MM.1S (cell line): ENCODE measurements around the gene EPN3.

Source experiments
- DNase-seq: peaks from one replicate; pipeline ENCODE4 v3.0.0-alpha.2; 2015
- H2AFZ ChIP-seq: fragments of 300-600 bp; sonication (generic); 2 replicates; pipeline ENCODE4 v1.6.0; 2016; ENCODE audit warnings: antibody characterized with exemption, low read length
- H3F3A ChIP-seq: fragments of 300-600 bp; sonication (generic); 2 replicates; pipeline ENCODE4 v1.6.1; 2016; ENCODE audit warnings: mild to moderate bottlenecking, antibody characterized with exemption, low read length, moderate library complexity, mixed read lengths; ENCODE audit not compliant: insufficient read depth
- H3K27ac ChIP-seq: fragments of 300-600 bp; sonication (generic); 2 replicates; pipeline ENCODE4 v1.5.1; 2016; ENCODE audit warnings: mild to moderate bottlenecking, low read length
- H3K27me3 ChIP-seq: fragments of 300-600 bp; sonication (generic); replicated peaks from 2 replicates; pipeline ENCODE4 v1.6.0; 2016; ENCODE audit warnings: low read length; ENCODE audit not compliant: insufficient read depth
- H3K36me3 ChIP-seq: fragments of 300-600 bp; sonication (generic); replicated peaks from 2 replicates; pipeline ENCODE4 v1.6.1; 2016; ENCODE audit warnings: mild to moderate bottlenecking, low read length, mixed read lengths; ENCODE audit not compliant: insufficient read depth
- H3K4me1 ChIP-seq: fragments of 300-600 bp; sonication (generic); 2 replicates; pipeline ENCODE4 v1.6.1; 2016; ENCODE audit warnings: low read length, mixed read lengths
- H3K4me2 ChIP-seq: fragments of 300-600 bp; sonication (generic); 2 replicates; pipeline ENCODE4 v1.6.0; 2016; ENCODE audit warnings: low read depth, low read length
- H3K4me3 ChIP-seq: fragments of 300-600 bp; sonication (generic); 2 replicates; pipeline ENCODE4 v1.5.1; 2016; ENCODE audit warnings: low read length, mixed read lengths
- H3K79me2 ChIP-seq: fragments of 300-600 bp; sonication (generic); 2 replicates; pipeline ENCODE4 v1.6.1; 2016; ENCODE audit warnings: mixed run types, low read length, mixed read lengths
- H3K9ac ChIP-seq: fragments of 300-600 bp; sonication (generic); 2 replicates; pipeline ENCODE4 v1.6.1; 2016; ENCODE audit warnings: low read length, mixed read lengths
- H3K9me2 ChIP-seq: fragments of 300-600 bp; sonication (generic); replicated peaks from 2 replicates; pipeline ENCODE4 v1.6.1; 2016; ENCODE audit warnings: mild to moderate bottlenecking, low read length, mixed read lengths; ENCODE audit not compliant: insufficient read depth
- H3K9me3 ChIP-seq: fragments of 300-600 bp; sonication (generic); replicated peaks from 2 replicates; pipeline ENCODE4 v1.6.1; 2016; ENCODE audit warnings: mild to moderate bottlenecking, low read length, mixed read lengths; ENCODE audit not compliant: insufficient read depth
- H4K20me1 ChIP-seq: fragments of 300-600 bp; sonication (generic); 2 replicates; pipeline ENCODE4 v1.6.1; 2016; ENCODE audit warnings: mild to moderate bottlenecking, low read length, moderate library complexity, mixed read lengths; ENCODE audit not compliant: insufficient read depth
- EZH2 ChIP-seq: fragments of 300-600 bp; sonication (generic); optimal IDR thresholded peaks from 2 replicates; pipeline ENCODE3; 2017; ENCODE audit warnings: low read depth, mild to moderate bottlenecking, antibody characterized with exemption, low read length, mixed read lengths
- EZH2phosphoT487 ChIP-seq: fragments of 300-600 bp; sonication (generic); IDR thresholded peaks from 2 replicates; pipeline ENCODE4 v1.6.1; 2018; ENCODE audit warnings: antibody characterized with exemption, low read length
- TF ChIP-seq, protein P1 (sequence below): fragments of 300-600 bp; sonication (generic); IDR thresholded peaks from 2 replicates; pipeline ENCODE4 v1.5.1; 2016; ENCODE audit warnings: antibody characterized with exemption, low read length, mixed read lengths

The EPN3 gene

GRCh38 chr17:50545311-50545710, 12.8 kb downstream of the EPN3 start:
- Histone ChIP-seq H3F3A (no peaks in the 10 kb centered on the region), H3K27ac (no peak overlapping the region), H3K36me3 (no peaks in the 10 kb centered on the region), H3K9me3 (no peaks in the 10 kb centered on the region), H3K4me2 (no peak overlapping the region), H2AFZ (no peak overlapping the region), H3K27me3 (no peaks in the 10 kb centered on the region; the same call in 1 of the 2 replicates), H3K79me2 (no peaks in the 10 kb centered on the region), H4K20me1 (no peaks in the 10 kb centered on the region), H3K9me2 (no peaks in the 10 kb centered on the region), H3K9ac (no peak overlapping the region), H3K4me1 (peaks cover 13% of the 10 kb centered on the region), H3K4me3 (no peak overlapping the region)
- no peak for TF ChIP-seq EZH2phosphoT487
- TF ChIP-seq, protein P1, sequence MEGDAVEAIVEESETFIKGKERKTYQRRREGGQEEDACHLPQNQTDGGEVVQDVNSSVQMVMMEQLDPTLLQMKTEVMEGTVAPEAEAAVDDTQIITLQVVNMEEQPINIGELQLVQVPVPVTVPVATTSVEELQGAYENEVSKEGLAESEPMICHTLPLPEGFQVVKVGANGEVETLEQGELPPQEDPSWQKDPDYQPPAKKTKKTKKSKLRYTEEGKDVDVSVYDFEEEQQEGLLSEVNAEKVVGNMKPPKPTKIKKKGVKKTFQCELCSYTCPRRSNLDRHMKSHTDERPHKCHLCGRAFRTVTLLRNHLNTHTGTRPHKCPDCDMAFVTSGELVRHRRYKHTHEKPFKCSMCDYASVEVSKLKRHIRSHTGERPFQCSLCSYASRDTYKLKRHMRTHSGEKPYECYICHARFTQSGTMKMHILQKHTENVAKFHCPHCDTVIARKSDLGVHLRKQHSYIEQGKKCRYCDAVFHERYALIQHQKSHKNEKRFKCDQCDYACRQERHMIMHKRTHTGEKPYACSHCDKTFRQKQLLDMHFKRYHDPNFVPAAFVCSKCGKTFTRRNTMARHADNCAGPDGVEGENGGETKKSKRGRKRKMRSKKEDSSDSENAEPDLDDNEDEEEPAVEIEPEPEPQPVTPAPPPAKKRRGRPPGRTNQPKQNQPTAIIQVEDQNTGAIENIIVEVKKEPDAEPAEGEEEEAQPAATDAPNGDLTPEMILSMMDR = no peak
- no peak for TF ChIP-seq EZH2
- no peak for DNase-seq

DNA sequence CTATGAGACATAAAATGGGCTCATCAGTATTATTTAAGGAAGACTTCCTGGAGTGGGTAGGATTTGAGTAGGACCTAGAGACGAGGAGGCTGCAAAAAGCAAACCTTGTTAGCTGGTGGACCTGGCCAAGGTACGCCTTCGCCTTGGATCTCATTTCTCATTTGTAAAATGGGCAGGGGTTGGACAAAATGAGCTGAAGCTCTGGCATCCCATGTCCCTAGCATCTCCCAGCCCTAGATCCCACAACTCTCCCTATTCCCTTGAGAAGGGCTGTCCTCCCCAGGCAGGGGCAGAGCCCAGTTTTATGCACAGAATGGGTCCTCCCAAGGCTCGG, 14.1 kb downstream of the EPN3 start:
- Histone ChIP-seq H3K9ac (no peak overlapping the region), H3K79me2 (no peaks in the 10 kb centered on the region), H3K4me1 (peaks cover 13% of the 10 kb centered on the region), H4K20me1 (no peaks in the 10 kb centered on the region), H3K27me3 (no peaks in the 10 kb centered on the region; the same call in 1 of the 2 replicates), H2AFZ (no peak overlapping the region), H3K4me3 (no peak overlapping the region; the same call in 1 of the 2 replicates), H3F3A (no peaks in the 10 kb centered on the region), H3K36me3 (no peaks in the 10 kb centered on the region), H3K9me3 (no peaks in the 10 kb centered on the region), H3K27ac (no peak overlapping the region), H3K4me2 (peak overlapping the region; percentile 95; the same call in 1 of the 2 replicates), H3K9me2 (no peaks in the 10 kb centered on the region)
- no peak for DNase-seq
- TF ChIP-seq, protein P1 = no peak
- no peak for TF ChIP-seq EZH2phosphoT487
- TF ChIP-seq EZH2 = no peak

- Histone ChIP-seq H3K9me3 (no peaks in the 10 kb centered on the region), H3K36me3 (no peaks in the 10 kb centered on the region), H3K79me2 (no peaks in the 10 kb centered on the region), H2AFZ (peak within 1 kb of the TSS; percentile 63), H3K9me2 (no peaks in the 10 kb centered on the region), H3K4me2 (peak within 1 kb of the TSS; percentile 95), H3K27ac (no peak within 1 kb of the TSS), H4K20me1 (no peaks in the 10 kb centered on the region), H3K4me1 (peaks cover 13% of the 10 kb centered on the region), H3K27me3 (no peaks in the 10 kb centered on the region; the same call in 1 of the 2 replicates), H3F3A (no peaks in the 10 kb centered on the region), H3K9ac (peak within 1 kb of the TSS; percentile 64; the same call in 1 of the 2 replicates), H3K4me3 (peak within 1 kb of the TSS; percentile 66)
- peak; percentile 90 for DNase-seq
- TF ChIP-seq, protein P1 = peak; percentile 94
- TF ChIP-seq EZH2phosphoT487 = no peak
Observed at GRCh38 chr17:50547035-50547735, 14.7 kb downstream of the EPN3 start, which contains the start of gene SPATA20. TSS of gene SPATA20 (plus strand) at chr17:50547174. CDS start at chr17:50547209, 35 bp downstream.
